RPMI8226 (cell line): ENCODE data around the gene SETDB1.

Source experiments
- DNase-seq: peaks from one replicate; pipeline ENCODE4 v3.0.0-alpha.2; 2015

SETDB1 gene

DNA sequence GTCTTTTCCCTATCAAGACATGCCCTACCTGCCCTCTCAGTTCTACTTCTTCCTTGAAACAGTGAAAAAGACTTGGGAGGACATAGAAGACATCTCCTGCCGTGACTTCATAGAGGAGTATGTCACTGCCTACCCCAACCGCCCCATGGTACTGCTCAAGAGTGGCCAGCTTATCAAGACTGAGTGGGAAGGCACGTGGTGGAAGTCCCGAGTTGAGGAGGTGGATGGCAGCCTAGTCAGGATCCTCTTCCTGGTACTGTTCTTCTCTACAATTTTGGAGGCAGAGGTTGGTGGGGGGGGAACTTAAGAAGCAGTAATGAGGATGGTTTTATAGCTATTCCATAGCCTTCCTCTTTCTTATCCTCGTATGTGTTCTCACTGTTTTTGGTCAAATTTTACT lies 18.7 kb downstream of the SETDB1 start:
- DNase-seq: no peak

DNA sequence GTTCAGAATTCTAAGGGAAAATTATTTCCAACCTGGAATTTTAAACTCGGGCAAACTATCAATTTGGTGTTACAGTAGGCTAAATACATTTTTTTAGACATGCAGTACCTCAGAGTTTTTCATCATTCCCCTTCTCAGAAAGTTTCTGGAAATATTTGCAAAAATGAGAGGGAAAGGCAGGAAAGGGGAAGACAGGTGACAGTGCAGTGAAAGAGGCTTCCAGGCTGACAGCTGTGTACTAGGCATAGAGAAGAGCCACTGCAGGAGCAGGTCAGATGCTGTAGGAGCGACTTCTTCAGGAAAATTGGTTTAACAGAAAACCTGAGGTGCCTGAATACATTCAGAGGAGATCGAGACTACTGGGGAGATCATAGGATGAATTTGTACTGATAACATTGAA lies 28.5 kb downstream of the SETDB1 start:
- no peak for DNase-seq

DNA sequence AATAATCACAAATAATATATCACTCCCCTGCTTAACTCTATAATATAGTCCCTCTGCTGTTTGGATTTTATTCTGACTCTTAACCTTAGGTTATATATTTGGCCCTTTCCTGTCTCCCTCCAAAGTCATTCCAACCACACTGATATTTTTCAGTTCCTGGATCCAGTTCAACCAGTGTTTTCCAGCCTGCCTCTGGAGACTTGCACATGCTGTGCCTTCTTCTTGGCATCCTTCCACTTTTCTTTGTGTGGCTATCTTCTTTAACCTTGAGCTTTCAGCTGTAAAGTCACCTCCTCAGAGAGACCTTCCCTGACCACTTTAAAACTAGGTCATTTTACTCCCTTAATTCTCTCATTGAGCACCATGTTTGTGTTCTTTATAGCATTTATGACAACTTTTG lies 29.1 kb downstream of the SETDB1 start:
- DNase-seq: no peak

DNA sequence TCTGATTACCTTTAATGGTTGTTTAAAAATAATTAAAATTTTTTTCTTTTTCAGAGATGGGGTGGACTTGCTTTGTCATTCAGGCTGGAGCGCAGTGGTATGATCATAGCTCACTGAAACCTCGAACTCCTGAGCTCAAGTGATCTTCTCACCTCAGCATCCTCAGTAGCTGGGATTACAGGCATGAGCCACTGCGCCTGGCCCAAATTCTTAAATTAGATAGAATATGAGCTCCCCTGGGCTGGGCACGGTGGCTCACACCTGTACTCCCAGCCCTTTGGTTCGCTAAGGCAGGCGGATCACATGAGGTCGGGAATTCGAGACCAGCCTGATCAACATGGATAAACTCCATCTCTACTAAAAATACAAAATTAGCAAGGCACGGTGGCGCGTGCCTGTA lies 31.5 kb downstream of the SETDB1 start:
- no peak for DNase-seq

DNA sequence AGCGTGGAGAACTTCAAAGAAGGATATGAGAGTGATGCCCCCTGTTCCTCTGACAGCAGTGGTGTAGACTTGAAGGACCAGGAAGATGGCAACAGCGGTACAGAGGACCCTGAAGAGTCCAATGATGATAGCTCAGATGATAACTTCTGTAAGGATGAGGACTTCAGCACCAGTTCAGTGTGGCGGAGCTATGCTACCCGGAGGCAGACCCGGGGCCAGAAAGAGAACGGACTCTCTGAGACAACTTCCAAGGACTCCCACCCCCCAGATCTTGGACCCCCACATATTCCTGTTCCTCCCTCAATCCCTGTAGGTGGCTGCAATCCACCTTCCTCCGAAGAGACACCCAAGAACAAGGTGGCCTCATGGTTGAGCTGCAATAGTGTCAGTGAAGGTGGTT lies 34.5 kb downstream of the SETDB1 start:
- DNase-seq: no peak

DNA sequence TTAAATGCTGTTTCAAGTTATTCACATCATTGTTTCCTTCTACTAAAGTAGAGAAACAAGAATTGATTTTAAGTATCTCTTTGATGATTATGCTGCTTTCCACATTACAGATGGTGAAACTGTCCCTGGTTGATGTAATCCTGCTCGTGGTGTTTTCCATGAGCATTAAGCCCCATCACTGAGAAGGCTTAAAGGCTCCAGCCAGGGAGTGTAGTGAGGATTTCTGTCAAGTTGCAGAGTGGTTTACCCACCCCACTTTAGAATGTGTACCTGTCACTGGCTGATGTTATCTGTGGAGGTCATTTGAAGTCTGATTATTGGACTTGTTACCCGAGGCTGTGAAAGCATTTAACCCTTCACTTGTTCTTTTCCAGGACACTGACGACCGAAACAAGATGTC lies 35.6 kb downstream of the SETDB1 start:
- no peak for DNase-seq

DNA sequence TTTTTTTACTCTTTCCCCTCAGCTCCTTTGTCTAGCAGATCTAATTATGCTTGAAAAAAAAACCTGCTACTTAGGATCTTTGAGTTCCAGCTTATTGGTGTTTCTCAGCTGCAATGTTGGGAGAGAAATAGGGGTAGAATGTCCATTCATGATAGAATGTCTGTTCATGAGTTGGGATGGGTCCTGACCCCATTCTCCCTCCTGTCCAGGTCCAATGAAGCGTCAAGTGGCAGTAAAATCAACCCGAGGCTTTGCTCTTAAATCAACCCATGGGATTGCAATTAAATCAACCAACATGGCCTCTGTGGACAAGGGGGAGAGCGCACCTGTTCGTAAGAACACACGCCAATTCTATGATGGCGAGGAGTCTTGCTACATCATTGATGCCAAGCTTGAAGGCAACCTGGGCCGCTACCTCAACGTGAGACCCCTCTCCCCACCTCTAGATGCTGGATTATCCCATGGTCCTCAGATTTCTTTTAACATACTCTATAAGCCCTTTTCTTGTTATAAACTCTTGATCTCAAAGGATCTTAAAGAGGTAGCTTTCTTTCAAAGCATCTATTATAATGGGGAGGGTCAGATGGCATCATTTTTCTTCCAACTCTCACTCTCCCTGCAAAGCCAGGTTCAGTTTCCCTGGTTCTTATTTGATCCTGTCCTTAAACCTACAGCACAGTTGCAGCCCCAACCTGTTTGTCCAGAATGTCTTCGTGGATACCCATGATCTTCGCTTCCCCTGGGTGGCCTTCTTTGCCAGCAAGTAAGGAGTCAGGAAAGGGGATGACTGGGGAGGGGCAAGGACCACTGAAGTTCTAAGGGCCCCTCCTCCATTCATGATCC lies 37.4 kb downstream of the SETDB1 start:
- DNase-seq: no peak

DNA sequence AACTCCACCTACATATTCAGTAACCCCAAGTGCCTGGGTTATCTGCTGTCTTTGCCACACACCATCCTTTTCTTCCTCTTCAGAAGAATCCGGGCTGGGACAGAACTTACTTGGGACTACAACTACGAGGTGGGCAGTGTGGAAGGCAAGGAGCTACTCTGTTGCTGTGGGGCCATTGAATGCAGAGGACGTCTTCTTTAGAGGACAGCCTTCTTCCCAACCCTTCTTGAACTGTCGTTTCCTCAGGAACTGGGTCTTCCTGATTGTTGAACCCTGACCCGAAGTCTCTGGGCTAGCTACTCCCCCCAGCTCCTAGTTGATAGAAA lies 38.0 kb downstream of the SETDB1 start:
- DNase-seq: no peak

DNA sequence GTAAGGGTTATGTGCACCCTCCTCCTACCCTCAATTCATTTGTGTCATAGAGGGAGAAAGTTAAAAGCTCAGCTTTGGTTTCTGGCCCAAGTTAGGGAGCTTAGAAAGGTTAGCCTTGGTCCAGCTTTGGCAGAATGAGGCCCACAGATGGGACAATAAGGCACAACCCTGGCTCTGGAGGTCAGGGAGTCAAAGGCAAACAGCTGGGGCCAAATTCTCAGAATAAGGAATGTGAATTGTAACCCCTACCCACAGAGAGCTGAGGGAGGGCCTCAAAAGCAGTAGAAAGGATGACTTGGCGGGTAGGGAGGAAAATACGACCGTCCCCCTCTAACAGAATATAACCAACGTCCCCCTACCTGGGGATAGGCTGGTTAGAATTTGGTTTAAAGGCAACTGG lies 39.4 kb downstream of the SETDB1 start:
- no peak for DNase-seq

DNA sequence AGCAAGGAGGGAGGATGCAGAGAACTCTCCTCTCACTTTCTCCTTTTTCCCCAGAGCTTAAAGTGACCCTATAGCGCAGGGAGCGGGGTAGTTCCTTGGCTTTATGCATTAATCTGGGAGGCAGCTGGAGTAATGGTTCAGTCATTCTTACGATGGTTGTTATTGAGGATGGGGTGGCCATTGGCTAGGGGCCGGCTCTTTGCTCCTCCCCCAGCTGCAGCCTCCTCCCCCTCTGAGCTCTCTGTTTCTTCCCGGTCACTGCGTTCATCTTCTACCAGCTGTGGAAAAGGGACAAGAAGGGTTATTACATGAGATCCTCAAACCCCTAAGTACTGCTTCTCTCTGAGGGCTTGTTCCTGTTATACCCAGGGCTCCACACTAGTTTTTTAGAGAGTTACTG lies 39.8 kb downstream of the SETDB1 start:
- no peak for DNase-seq

DNA sequence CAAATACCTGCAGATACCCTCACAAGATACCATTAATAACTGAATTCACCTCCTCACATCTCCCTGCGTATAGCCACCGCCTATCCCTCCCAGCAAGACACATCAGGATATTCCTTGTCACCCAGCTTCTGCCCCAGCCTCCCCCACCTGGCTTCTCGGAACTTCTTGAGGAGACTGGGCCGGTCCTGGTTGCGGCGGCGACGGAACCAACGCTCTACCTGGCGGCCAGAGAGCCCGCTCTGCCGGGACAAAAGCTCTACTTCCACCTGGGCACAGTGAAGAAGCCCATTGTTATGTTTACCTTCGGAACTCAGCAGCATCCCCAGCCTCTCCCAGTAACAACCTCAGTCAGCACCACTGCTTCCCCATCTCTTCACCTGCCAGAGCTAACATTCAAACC lies 41.8 kb downstream of the SETDB1 start:
- DNase-seq: no peak

DNA sequence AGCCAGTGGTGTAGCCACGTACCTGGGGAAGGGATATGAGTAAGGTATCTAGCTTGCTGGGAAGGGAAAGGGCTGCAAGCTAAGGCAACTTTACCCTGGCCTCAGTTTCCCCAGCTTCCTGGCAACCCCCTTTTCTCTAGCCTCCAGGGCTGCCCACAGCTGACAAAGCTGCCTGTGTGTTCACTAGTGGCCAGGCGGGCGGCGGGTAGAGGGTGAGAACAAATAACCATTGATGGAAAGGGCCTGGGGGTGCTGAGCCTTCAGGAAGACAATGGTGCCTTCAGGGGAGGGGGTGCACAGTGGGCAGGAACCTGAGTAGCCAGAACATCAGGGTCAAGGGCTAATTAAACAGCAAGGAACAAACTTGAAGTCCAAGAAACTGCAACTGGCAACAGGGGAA lies 42.3 kb downstream of the SETDB1 start:
- DNase-seq: no peak

DNA sequence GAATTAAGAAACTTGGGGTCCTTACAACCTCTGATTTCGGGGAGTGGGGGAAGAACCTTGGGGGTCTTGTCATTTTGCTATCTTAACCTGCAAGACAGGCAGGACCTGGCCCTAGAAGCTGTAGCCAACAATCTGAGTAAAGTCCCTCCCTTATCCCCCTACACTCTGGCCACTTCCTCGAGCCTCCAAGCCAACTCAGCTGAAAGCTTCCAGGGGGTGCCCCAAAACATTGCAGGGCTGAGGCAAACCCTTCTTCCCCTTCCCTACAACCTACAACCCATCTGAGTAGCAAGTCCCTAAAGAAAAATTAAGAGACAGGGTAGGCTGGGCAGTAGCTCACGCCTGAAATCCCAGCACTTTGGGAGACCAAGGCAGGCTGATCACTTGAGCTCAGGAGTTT lies 43.5 kb downstream of the SETDB1 start:
- DNase-seq: no peak

DNA sequence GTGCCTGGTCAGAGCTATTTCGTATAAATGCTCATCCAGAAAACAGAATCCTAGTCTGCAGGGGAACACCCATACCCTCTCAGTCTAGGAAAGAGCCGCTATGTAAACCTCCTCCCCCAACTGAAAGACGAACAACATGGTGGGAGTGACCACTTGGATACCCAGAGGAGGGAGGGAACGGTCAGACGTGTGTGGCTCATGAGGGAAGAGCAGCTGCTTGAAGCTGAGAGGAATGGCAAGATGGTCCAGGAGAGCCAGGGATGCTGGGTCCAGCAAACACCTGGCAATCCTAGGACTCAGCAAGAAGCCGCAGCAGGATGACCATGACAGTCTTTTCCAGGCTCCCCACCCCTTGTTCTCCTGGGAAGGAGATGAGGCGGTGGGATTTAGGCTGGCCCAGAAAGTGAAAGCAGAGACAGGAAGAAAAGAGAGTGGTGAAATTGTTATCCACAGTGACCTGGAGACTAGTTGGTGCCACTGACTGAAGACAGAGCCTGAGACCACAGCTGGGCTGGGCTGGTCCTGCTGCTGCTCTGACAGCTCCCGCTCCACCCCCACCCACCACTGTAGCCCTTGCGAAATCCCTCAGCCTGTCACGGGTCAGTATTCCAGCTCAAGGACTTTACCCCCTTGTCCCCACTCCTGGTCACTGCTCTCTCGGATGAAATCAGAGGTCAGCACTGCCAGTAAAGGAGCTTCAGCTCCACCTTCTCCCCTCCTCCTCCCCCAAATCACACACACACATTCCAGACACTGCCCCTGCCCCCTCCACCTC lies 44.8 kb downstream of the SETDB1 start:
- no peak for DNase-seq

DNA sequence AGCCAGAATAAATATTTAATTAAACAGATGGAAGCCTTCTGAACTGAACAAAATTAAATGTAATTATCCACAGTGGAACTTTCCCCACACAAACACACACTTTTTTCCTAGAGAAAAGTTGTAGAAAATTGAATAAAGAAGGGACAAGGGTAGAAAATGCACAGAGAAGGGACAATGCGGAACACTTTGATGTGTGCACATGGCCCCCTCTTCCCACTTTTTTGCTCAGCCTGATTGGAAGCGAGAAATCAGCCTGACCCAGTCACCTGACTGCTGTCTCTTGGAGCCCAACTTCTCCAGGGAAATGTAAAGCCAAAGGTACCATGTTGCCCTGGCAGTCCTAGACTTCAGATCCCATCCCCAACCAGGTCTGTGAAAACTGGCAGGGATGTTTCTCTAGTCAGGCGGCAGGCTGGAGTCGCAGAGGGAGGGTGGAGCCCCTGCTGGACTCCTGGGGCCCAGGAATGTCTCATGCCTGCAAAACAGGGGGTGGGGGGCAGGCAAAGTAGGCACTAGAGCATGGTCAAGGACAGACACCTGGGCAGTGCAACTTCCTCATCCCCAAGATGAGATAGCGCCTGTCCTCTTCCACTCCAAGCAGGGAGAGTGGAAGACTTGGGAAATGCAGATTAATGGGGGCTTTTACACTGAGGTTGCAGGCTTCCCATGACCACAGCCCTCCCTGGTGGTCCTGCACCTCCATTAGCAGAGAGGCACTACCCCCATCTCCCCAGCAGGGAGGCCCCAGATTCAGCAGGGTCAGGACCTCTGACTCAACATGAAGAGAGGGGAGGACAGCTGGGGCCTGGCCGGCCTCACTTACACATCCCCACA lies 45.6 kb downstream of the SETDB1 start:
- no peak for DNase-seq

DNA sequence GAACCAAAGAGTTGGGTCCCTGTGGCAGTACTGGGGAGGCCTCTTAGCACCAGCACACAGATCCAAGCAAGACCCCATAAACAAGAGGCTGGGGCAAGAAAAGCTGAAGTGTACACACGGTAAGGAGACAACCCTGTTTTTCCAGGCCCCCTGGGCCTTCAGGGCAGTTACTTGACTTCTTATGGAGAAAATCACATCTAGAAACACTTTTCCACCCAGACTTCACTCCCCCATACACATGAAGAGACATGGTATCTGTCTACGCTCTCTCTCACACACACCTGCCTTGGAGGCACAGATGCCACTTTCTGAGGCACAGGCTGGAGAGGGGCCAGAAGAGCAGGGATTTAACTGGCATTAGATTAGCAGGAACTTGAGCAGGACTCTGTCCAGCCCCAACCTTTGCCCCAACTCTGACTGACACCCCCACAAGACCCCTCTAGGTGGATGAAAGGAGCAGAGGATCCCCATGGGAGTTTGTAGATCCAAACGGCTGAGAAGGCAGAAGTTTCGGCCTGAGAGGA lies 46.3 kb downstream of the SETDB1 start:
- DNase-seq: no peak

DNA sequence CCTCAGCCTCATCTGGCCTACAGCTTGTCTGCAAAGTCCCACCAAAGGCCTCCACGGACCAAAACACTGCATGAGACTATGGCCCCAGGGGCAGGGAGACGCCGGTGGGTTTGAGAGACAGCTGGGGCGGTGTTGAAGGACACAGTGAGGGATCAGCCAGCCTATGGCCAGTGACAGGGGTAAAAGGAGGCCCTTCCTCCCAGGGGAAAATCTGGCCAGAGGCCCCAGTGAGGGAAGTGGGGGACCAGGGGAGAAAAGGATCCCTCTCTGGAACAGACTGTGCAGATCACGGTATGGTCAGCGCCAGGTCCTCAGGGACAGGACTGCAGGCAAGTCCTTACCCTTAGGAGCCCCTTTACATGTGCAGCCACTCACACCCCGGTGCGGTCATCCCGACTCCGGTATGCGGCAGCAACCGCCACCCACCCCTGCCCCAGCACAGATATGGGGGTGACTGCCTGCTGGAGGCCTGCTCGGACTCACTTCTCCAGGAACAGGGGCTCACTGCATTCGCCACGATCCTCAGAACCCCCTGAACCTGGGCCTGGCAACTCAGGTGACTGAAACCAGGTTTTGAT lies 47.2 kb downstream of the SETDB1 start:
- DNase-seq: no peak

DNA sequence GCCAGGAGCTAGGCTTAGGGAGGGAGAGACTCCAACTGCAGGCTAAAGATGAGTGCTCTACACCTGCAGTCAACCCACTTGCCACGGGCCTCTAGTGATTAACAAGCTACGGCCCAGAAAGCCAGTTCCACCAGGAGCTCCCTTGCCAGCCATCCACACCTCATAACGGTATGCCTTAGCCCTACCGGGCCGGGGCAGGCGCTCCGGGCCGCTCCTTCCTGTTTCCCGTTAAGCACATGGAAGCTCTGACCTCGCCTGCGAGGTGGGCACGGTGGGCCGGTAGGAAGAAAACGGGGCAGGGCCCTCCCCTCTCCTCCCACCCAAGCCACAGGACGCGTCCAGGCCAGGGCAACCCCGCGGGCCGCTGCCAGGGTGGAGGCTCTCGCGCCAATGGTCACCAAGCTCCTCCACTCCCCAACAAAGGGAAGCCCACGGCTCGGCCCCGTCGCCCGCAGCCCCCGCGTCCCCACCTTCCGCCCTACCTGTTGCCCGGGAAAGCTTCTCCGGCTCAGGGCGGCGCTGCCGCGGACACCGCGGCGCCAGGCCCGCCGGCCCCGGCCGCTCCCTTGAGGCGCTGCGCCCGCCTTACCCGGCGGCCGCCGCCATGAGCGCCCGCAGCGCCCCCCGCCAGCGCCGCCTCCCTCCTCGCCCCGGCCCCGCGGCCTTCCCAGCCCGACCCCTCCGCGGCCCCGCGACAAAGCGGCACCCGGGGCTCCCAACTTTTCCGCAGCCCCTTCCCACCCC lies 47.8 kb downstream of the SETDB1 start:
- peak; percentile 59 for DNase-seq

DNA sequence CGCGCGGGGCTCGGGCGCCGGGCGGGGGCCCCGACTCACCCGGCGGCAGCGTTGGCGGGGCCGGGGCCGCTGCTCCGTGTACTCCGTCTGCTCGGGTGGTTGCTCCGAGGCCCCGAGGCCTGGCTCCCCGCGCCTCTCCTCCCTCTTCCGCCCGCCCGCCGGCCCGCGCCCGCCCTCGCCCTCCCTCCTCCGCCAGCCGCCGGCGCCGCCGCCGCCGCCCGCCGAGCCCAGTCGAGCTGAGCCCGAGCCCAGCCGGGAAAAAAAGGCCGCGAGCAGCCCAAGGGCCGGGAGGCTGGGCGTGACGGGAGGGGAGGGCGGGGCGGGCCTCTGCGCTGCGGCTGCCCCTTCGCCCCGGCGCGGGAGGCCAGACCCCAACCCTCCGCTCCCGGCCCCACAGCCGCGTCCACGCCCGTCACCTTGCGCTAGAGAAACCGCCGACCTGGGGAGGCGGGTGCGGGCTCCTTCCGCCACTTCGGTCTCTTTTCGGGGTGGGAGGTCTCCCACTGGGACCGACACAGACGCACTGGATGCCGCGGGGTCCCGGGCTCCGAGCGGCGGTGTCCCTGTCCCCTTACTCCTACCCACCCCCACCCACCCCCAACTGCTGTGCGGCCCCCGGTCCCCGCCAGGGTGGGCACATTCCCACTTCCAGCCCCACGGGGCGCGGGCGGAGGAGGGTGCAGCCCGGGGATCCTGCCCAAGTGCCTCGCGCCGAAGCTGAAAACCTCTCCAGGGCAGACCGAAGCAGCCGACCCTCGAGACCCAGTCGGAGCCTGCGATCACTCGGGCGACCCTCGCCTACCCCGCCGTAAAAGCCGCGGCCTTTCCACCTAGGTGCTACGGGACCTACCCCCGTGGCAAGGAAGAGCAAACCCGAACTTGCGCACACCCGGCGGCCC lies 48.7 kb downstream of the SETDB1 start, which contains the start of gene CERS2:
TSS of gene CERS2 (minus strand) at position 256 of the 899 bp plus-strand sequence. CDS start 5,745 bp downstream, outside the sequence.
- DNase-seq: peak; percentile 89

DNA sequence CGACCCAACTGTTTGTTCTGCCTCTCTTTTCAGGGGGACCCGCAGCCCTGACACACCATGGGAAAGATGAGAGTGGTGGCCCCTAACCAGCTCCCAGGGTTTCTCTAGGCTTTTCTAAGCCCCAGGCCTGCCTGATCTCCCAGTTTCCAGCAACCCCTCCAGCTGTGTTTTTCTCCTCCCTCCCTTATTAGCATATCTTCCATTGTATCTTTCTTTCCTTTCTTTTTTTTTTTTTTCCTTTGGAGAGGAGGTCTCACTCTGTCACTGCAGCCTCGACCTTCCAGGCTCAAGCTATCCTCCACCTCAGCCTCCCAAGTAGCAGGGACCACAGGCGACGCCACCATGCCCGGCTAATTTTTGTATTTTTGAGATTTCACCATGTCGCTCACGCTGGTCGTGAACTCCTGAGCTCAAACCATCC lies 50.2 kb downstream of the SETDB1 start:
- DNase-seq: no peak
